Measurements from ENCODE around the gene FRMD4A.

DNA sequence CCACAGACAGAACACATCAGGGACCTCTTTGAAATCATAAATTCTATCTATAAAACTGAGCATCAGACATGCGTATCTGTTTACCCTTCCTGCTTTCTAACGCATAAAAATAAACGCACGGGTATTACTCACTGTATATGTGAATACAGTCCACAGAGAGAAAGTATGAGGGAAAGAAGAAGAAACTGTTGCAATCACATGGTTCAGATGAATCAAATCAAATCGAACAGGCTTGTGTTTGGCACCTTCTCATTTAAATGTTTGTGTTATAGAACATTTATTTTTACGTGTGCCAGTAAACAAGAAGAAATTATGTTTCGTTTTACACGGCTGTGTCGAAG, 322.0 kb downstream of the FRMD4A start:
- TF ChIP-seq, protein P1, sequence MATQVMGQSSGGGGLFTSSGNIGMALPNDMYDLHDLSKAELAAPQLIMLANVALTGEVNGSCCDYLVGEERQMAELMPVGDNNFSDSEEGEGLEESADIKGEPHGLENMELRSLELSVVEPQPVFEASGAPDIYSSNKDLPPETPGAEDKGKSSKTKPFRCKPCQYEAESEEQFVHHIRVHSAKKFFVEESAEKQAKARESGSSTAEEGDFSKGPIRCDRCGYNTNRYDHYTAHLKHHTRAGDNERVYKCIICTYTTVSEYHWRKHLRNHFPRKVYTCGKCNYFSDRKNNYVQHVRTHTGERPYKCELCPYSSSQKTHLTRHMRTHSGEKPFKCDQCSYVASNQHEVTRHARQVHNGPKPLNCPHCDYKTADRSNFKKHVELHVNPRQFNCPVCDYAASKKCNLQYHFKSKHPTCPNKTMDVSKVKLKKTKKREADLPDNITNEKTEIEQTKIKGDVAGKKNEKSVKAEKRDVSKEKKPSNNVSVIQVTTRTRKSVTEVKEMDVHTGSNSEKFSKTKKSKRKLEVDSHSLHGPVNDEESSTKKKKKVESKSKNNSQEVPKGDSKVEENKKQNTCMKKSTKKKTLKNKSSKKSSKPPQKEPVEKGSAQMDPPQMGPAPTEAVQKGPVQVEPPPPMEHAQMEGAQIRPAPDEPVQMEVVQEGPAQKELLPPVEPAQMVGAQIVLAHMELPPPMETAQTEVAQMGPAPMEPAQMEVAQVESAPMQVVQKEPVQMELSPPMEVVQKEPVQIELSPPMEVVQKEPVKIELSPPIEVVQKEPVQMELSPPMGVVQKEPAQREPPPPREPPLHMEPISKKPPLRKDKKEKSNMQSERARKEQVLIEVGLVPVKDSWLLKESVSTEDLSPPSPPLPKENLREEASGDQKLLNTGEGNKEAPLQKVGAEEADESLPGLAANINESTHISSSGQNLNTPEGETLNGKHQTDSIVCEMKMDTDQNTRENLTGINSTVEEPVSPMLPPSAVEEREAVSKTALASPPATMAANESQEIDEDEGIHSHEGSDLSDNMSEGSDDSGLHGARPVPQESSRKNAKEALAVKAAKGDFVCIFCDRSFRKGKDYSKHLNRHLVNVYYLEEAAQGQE (IDR thresholded peaks at IDR 0.05; ENCODE audit: low read depth): no peak
- TF ChIP-seq, protein P2, sequence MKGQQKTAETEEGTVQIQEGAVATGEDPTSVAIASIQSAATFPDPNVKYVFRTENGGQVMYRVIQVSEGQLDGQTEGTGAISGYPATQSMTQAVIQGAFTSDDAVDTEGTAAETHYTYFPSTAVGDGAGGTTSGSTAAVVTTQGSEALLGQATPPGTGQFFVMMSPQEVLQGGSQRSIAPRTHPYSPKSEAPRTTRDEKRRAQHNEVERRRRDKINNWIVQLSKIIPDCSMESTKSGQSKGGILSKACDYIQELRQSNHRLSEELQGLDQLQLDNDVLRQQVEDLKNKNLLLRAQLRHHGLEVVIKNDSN (IDR thresholded peaks at IDR 0.05): no peak
- no peak for TF ChIP-seq CEBPB (IDR thresholded peaks at IDR 0.05)
- no peak for TF ChIP-seq EGR1 (IDR thresholded peaks at IDR 0.05)
- no peak for TF ChIP-seq YY1 (IDR thresholded peaks at IDR 0.05; ENCODE audit: low read depth)
- TF ChIP-seq EP300 (IDR thresholded peaks at IDR 0.05; ENCODE audit: borderline replicate concordance): no peak
- no peak for TF ChIP-seq NFIC (IDR thresholded peaks at IDR 0.05)
- TF ChIP-seq, protein P3, sequence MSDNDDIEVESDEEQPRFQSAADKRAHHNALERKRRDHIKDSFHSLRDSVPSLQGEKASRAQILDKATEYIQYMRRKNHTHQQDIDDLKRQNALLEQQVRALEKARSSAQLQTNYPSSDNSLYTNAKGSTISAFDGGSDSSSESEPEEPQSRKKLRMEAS (IDR thresholded peaks at IDR 0.05): no peak
- TF ChIP-seq RAD21 (IDR thresholded peaks at IDR 0.05; ENCODE audit: low read depth): no peak
- no peak for TF ChIP-seq ZBTB7A (IDR thresholded peaks at IDR 0.05; ENCODE audit: low read depth)
- TF ChIP-seq CREB1 (IDR thresholded peaks at IDR 0.05; ENCODE audit: low read depth): no peak
- TF ChIP-seq TAF1 (IDR thresholded peaks at IDR 0.05; ENCODE audit: low read depth): no peak
- no peak for TF ChIP-seq TEAD4 (IDR thresholded peaks at IDR 0.05)

All from Ishikawa (cell line).